ENCODE data around the gene FGF21. TPM values are rescaled to one million over a fixed set of nuclear protein-coding genes. Genes with fewer than 3 reads are reported as not detected.
A peak's percentile ranks its signal among the peaks of the same experiment; 100 is the strongest.

Gene FGF21
- total and polyA plus RNA-seq, 2 donors (not counting 3 experiments of a cell fraction or from before 2014, with no cell fraction given), result not detected

- no peak overlapping the region for H3K4me3 ChIP-seq (replicated peaks in 1 of 3; ENCODE audit: insufficient read depth in 1 of 3, low read depth in 1 of 3, low read length in 3 of 3)
- H4K20me1 ChIP-seq (replicated peaks; ENCODE audit: control insufficient read depth, extremely low read depth, insufficient read depth, low read length), result no peaks in the 10 kb centered on the region
- H3K4me2 ChIP-seq (ENCODE audit: insufficient read depth, low read length), result no peak overlapping the region
- dilution Hi-C loops (cut with MboI; ENCODE audit: extremely low pct_ligation_motif_present, low sequenced_read_pairs), result no loop called here
- FAIRE-seq, result peak; percentile 87
- ChIA-PET POLR2A (interaction anchor here (0.6 kb wide), 1 partner anchor 90 kb away, joined by 3 read pairs; no protein-coding TSS in a partner anchor), CTCF (interaction anchor here (1.5 to 3.1 kb wide), 4 partner anchors 11 to 36 kb away, joined by 10 to 24 read pairs (median 12); partner anchors contain the start of gene HSD17B14)
- no peaks in the 10 kb centered on the region for H3K79me2 ChIP-seq (ENCODE audit: control insufficient read depth, insufficient read depth, low read length)
- TF ChIP-seq GATA2 (IDR thresholded peaks at IDR 0.05; ENCODE audit: insufficient read depth, insufficient read length, low read depth, low read length), result no peak
- TF ChIP-seq POLR2AphosphoS5 (IDR thresholded peaks at IDR 0.05; ENCODE audit: insufficient read depth, low read depth, low read length), result no peak
- TF ChIP-seq JUN (IDR thresholded peaks at IDR 0.05; ENCODE audit: borderline replicate concordance, insufficient read depth, insufficient read length, low read depth), result no peak
- no peak for TF ChIP-seq POLR2A (IDR thresholded peaks at IDR 0.05; ENCODE audit: low read depth, low read length)
- no peak for TF ChIP-seq CTCF (IDR thresholded peaks at IDR 0.05; ENCODE audit: extremely low read depth in 1 of 2, insufficient read depth in 1 of 2, low read depth in 1 of 2, low read length in 2 of 2)
- no peak for TF ChIP-seq MYC (IDR thresholded peaks at IDR 0.05; ENCODE audit: low read depth, low read length)
- TF ChIP-seq EZH2 (IDR thresholded peaks at IDR 0.05; ENCODE audit: borderline replicate concordance, low read depth, low read length, severe bottlenecking), result no peak
- H3K9ac ChIP-seq (replicated peaks; ENCODE audit: extremely low read depth, insufficient read depth, low read length), result no peak overlapping the region
- H3K9me3 ChIP-seq (replicated peaks; ENCODE audit: control insufficient read depth, insufficient read depth, low read length), result no peaks in the 10 kb centered on the region
- H3K36me3 ChIP-seq (ENCODE audit: control insufficient read depth in 2 of 2, extremely low read depth in 1 of 2, insufficient read depth in 2 of 2, low read length in 2 of 2), result no peaks in the 10 kb centered on the region
- DNase-seq (ENCODE audit: low read depth, low spot score), result peak; percentile 39
- no peaks in the 10 kb centered on the region for H3K27me3 ChIP-seq (ENCODE audit: control insufficient read depth in 2 of 2, insufficient read depth in 2 of 2, low read length in 2 of 2)
- H3K9me1 ChIP-seq (replicated peaks; ENCODE audit: control insufficient read depth, extremely low read depth, insufficient read depth, low read length), result no peaks in the 10 kb centered on the region
- no TSS peak for BruUV-seq (replicated peaks)
- H2AFZ ChIP-seq (ENCODE audit: low read depth, low read length), result no peak overlapping the region
- H3K4me1 ChIP-seq (ENCODE audit: control insufficient read depth, extremely low read depth, insufficient read depth, low read length), result peaks cover 6% of the 10 kb centered on the region
- H3K27ac ChIP-seq (ENCODE audit: insufficient read depth, low read depth, low read length), result no peak overlapping the region
- intact Hi-C loops (cut with micrococcal nuclease), result no loop called here
Observed at GRCh38 chr19:48806518-48806817, 51.1 kb downstream of the FGF21 start.
